Cardiac muscle cell (in vitro differentiated cells and primary cell): Measurements from ENCODE around the gene FAM222A. TPM values are rescaled to one million over a fixed set of nuclear protein-coding genes. Genes with fewer than 3 reads are reported as not detected.

Experiments
- DNase-seq, 2 donors: peaks; one replicate each; pipeline versions ENCODE4 v3.0.0 to v3.0.0-alpha.2; 2010 to 2017; ENCODE audit warnings: low read depth in 1 of 2, low spot score in 1 of 2
- H3K27ac ChIP-seq: fragments of 200-600 bp; sonication (generic); 2 replicates; pipeline ENCODE4 v1.5.1; 2016
- H3K27me3 ChIP-seq: fragments of 200-600 bp; sonication (generic); 2 replicates; pipeline ENCODE4 v1.6.0; 2016; ENCODE audit warnings: control low read depth
- H3K36me3 ChIP-seq: fragments of 200-600 bp; sonication (generic); 2 replicates; pipeline ENCODE4 v1.5.1; 2016; ENCODE audit warnings: control low read depth
- H3K4me1 ChIP-seq: fragments of 200-600 bp; sonication (generic); 2 replicates; pipeline ENCODE4 v1.8.1; 2017; ENCODE audit warnings: low read depth, mild to moderate bottlenecking, mixed run types
- H3K4me3 ChIP-seq: fragments of 200-600 bp; sonication (generic); 2 replicates; pipeline ENCODE4 v1.5.1; 2016; ENCODE audit warnings: mild to moderate bottlenecking
- H3K9me3 ChIP-seq: fragments of 200-600 bp; sonication (generic); 2 replicates; pipeline ENCODE4 v1.5.1; 2017; ENCODE audit warnings: low read depth, mild to moderate bottlenecking, control low read depth
- polyA plus RNA-seq: library from polyadenylated mRNA; unstranded; fragments of >200 nt; fragmentation: Nextera tagmentation; extraction: Ambion mirVana; gene quantifications from 2 replicates; pipeline ENCODE4 v1.2.1, GENCODE V29; 2016
- total RNA-seq: library from RNA; depleted of rRNA; stranded (reverse); fragments of >200 nt; gene quantifications from 2 replicates; pipeline ENCODE4 v1.2.3, GENCODE V29; 2016
- TF ChIP-seq, protein P1 (sequence below): IDR thresholded peaks from 2 replicates; pipeline ENCODE4 v1.5.1; 2012; ENCODE audit warnings: low read depth, mild to moderate bottlenecking, low read length

Gene FAM222A
- total and polyA plus RNA-seq, 2 experiments from 2014 or later = 25.4 to 42.9 TPM

- Histone ChIP-seq H3K36me3 (no peaks in the 10 kb centered on the region), H3K4me3 (no peak overlapping the region), H3K9me3 (no peaks in the 10 kb centered on the region), H3K27ac (peak overlapping the region; percentile 16), H3K4me1 (peaks cover 49% of the 10 kb centered on the region), H3K27me3 (no peaks in the 10 kb centered on the region)
- no peak for DNase-seq
- TF ChIP-seq, protein P1, sequence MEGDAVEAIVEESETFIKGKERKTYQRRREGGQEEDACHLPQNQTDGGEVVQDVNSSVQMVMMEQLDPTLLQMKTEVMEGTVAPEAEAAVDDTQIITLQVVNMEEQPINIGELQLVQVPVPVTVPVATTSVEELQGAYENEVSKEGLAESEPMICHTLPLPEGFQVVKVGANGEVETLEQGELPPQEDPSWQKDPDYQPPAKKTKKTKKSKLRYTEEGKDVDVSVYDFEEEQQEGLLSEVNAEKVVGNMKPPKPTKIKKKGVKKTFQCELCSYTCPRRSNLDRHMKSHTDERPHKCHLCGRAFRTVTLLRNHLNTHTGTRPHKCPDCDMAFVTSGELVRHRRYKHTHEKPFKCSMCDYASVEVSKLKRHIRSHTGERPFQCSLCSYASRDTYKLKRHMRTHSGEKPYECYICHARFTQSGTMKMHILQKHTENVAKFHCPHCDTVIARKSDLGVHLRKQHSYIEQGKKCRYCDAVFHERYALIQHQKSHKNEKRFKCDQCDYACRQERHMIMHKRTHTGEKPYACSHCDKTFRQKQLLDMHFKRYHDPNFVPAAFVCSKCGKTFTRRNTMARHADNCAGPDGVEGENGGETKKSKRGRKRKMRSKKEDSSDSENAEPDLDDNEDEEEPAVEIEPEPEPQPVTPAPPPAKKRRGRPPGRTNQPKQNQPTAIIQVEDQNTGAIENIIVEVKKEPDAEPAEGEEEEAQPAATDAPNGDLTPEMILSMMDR = no peak
Observed at GRCh38 chr12:109741970-109742703, 28.5 kb downstream of the FAM222A start.

DNA sequence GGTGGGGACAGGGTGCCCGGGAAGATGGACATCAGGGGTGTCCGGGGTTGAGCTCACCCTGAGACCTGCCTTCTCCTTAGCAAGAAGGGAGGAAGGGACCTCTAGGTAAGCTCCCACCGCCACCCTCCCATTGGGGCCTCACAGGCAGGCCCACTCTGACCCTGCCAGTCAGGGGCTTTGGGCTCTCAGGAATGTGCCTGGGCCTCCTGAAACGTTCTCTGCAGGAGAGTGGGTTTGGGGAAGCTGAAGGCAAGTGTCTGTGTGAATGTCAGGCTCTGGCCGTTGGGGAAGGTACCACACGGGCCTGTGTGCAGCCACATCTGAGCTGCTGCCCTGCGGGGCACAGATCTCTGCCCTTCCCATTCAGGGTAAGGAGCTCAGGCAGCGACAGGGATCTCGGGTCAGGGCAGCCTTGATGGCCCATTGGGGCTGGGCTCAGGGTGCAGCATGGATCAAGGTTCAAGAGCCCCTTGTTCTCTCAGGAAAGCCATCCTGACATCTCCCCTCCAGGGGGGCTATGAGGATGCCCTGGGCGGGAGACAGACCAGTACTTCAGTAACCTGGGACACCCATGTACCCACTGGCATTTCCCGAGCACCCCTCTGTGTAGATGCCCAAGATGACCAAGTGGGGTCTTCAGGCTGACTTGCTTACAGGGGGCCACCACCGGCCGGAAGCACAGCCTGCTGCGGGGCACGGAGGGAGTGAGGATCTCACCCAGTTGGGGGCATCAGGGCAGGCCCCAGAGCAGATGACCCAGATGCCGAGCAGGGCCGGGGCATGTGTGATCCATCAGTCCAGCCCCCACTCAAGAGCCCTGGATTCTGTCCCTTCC, 29.7 kb downstream of the FAM222A start:
- peaks cover 41% of the 10 kb centered on the region for H3K4me1 ChIP-seq
- H3K9me3 ChIP-seq = no peaks in the 10 kb centered on the region
- TF ChIP-seq, protein P1 = no peak
- peak overlapping the region; percentile 29 for H3K27ac ChIP-seq
- H3K4me3 ChIP-seq = no peak overlapping the region
- no peaks in the 10 kb centered on the region for H3K27me3 ChIP-seq
- no peak for DNase-seq
- no peaks in the 10 kb centered on the region for H3K36me3 ChIP-seq

GRCh38 chr12:109744026-109744425, 30.4 kb downstream of the FAM222A start:
- Histone ChIP-seq H3K36me3 (no peaks in the 10 kb centered on the region), H3K4me1 (peaks cover 41% of the 10 kb centered on the region), H3K27ac (no peak overlapping the region), H3K4me3 (no peak overlapping the region), H3K27me3 (no peaks in the 10 kb centered on the region), H3K9me3 (no peaks in the 10 kb centered on the region)
- DNase-seq = no peak
- TF ChIP-seq, protein P1 = no peak

GRCh38 chr12:109744986-109745942, 31.6 kb downstream of the FAM222A start:
- no peak overlapping the region for H3K4me3 ChIP-seq
- H3K9me3 ChIP-seq = no peaks in the 10 kb centered on the region
- H3K36me3 ChIP-seq = no peaks in the 10 kb centered on the region
- H3K27ac ChIP-seq = peak overlapping the region; percentile 17
- H3K4me1 ChIP-seq = peaks cover 30% of the 10 kb centered on the region
- H3K27me3 ChIP-seq = no peaks in the 10 kb centered on the region
- DNase-seq = peak in 1 of 2 donors; percentile 5
- TF ChIP-seq, protein P1 = no peak
